Smooth muscle cell (in vitro differentiated cells): ENCODE data around the gene ALDH3A2. TPM values are rescaled to one million over a fixed set of nuclear protein-coding genes. Genes with fewer than 3 reads are reported as not detected.

ENCODE experiments used
- DNase-seq: peaks from one replicate; lab custom pipeline; 2025; ENCODE audit not compliant: unreplicated experiment; lab: John Stamatoyannopoulos, UW
- H2AFZ ChIP-seq: fragments of 200-600 bp; sonication (generic); 2 replicates; pipeline ENCODE4 v1.6.0; 2016; ENCODE audit warnings: antibody characterized with exemption, low read depth, mild to moderate bottlenecking
- H3F3A ChIP-seq: fragments of 200-600 bp; sonication (generic); 2 replicates; pipeline ENCODE4 v1.6.0; 2017; ENCODE audit warnings: antibody characterized with exemption, low read depth
- H3K27ac ChIP-seq: fragments of 200-600 bp; sonication (generic); 2 replicates; pipeline ENCODE4 v1.5.1; 2016; ENCODE audit warnings: low read depth, mild to moderate bottlenecking
- H3K27me3 ChIP-seq: fragments of 200-600 bp; sonication (generic); 2 replicates; pipeline ENCODE4 v1.6.1; 2016; ENCODE audit warnings: low read depth, mild to moderate bottlenecking
- H3K36me3 ChIP-seq: fragments of 200-600 bp; sonication (generic); 2 replicates; pipeline ENCODE4 v1.5.1; 2016; ENCODE audit warnings: low read depth
- H3K4me1 ChIP-seq: fragments of 200-600 bp; sonication (generic); 2 replicates; pipeline ENCODE4 v1.5.1; 2016; ENCODE audit warnings: low read depth
- H3K4me2 ChIP-seq: fragments of 200-600 bp; sonication (generic); 2 replicates; pipeline ENCODE4 v1.6.0; 2016; ENCODE audit warnings: mild to moderate bottlenecking
- H3K4me3 ChIP-seq: fragments of 200-600 bp; sonication (generic); 2 replicates; pipeline ENCODE4 v1.5.1; 2016; ENCODE audit warnings: mild to moderate bottlenecking
- H3K79me2 ChIP-seq: fragments of 200-600 bp; sonication (generic); 2 replicates; pipeline ENCODE4 v1.6.0; 2016; ENCODE audit warnings: low read depth, mild to moderate bottlenecking
- H3K9ac ChIP-seq: fragments of 200-600 bp; sonication (generic); 2 replicates; pipeline ENCODE4 v1.6.0; 2016; ENCODE audit warnings: low read depth
- H3K9me3 ChIP-seq: fragments of 200-600 bp; sonication (generic); replicated peaks from 2 replicates; pipeline ENCODE4 v1.5.1; 2016; ENCODE audit warnings: low read depth
- H4K20me1 ChIP-seq: fragments of 200-600 bp; sonication (generic); 2 replicates; pipeline ENCODE4 v1.6.0; 2016; ENCODE audit warnings: low read depth
- WGBS: methylation state at CpG from one replicate; pipeline ENCODE4 v1.1.7; 2016; ENCODE audit warnings: low lambda C conversion rate; 5-methylcytosine and 5-hydroxymethylcytosine counted together
- polyA plus RNA-seq: library from polyadenylated mRNA; unstranded; fragments of >200 nt; fragmentation: Nextera tagmentation; extraction: Ambion mirVana; gene quantifications from 2 replicates; pipeline ENCODE4 v1.2.1, GENCODE V29; 2016
- total RNA-seq: library from RNA; depleted of rRNA; stranded (reverse); fragments of >200 nt; gene quantifications from 2 replicates; pipeline ENCODE4 v1.2.3, GENCODE V29; 2014
- TF ChIP-seq, protein P1 (sequence below): fragments of 200-600 bp; sonication (generic); IDR thresholded peaks from 2 replicates; pipeline ENCODE4 v1.5.1; 2017; ENCODE audit warnings: borderline replicate concordance, mild to moderate bottlenecking, antibody characterized with exemption; ENCODE audit not compliant: insufficient read depth, poor library complexity, severe bottlenecking

The ALDH3A2 gene
- total and polyA plus RNA-seq, 2 experiments from 2014 or later: 13.5 to 26.9 TPM

DNA sequence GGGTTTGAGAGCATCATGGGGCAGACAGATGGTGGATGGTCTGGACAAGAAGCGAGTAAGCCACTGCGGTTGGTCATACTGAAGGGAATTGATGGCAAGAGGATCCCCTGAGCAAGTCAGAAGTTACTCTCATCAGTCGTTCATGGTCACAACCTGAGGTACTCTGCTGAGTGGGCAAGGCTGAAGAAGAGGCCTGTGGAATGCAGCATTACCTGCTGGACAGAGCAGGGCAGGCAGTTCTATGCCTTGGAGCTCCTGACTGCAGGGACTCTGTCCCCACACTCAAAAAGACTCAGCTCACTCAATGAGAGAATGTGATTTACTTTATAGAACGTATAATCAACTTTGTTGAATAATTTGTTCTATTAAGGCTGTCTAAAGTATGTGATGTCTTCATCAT is 28.3 kb downstream of the ALDH3A2 start:
- TF ChIP-seq, protein P1, sequence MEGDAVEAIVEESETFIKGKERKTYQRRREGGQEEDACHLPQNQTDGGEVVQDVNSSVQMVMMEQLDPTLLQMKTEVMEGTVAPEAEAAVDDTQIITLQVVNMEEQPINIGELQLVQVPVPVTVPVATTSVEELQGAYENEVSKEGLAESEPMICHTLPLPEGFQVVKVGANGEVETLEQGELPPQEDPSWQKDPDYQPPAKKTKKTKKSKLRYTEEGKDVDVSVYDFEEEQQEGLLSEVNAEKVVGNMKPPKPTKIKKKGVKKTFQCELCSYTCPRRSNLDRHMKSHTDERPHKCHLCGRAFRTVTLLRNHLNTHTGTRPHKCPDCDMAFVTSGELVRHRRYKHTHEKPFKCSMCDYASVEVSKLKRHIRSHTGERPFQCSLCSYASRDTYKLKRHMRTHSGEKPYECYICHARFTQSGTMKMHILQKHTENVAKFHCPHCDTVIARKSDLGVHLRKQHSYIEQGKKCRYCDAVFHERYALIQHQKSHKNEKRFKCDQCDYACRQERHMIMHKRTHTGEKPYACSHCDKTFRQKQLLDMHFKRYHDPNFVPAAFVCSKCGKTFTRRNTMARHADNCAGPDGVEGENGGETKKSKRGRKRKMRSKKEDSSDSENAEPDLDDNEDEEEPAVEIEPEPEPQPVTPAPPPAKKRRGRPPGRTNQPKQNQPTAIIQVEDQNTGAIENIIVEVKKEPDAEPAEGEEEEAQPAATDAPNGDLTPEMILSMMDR: no peak
- WGBS: 85% methylated on average over 4 of the region's 4 CpGs
- Histone ChIP-seq H2AFZ (no peak overlapping the region), H3K79me2 (no peaks in the 10 kb centered on the region), H3K9ac (no peak overlapping the region), H3K27ac (no peak overlapping the region), H3F3A (no peaks in the 10 kb centered on the region), H3K9me3 (no peaks in the 10 kb centered on the region), H3K27me3 (no peaks in the 10 kb centered on the region), H4K20me1 (no peaks in the 10 kb centered on the region), H3K4me2 (no peak overlapping the region), H3K4me3 (no peak overlapping the region), H3K4me1 (no peaks in the 10 kb centered on the region), H3K36me3 (no peaks in the 10 kb centered on the region)
- no peak for DNase-seq

DNA sequence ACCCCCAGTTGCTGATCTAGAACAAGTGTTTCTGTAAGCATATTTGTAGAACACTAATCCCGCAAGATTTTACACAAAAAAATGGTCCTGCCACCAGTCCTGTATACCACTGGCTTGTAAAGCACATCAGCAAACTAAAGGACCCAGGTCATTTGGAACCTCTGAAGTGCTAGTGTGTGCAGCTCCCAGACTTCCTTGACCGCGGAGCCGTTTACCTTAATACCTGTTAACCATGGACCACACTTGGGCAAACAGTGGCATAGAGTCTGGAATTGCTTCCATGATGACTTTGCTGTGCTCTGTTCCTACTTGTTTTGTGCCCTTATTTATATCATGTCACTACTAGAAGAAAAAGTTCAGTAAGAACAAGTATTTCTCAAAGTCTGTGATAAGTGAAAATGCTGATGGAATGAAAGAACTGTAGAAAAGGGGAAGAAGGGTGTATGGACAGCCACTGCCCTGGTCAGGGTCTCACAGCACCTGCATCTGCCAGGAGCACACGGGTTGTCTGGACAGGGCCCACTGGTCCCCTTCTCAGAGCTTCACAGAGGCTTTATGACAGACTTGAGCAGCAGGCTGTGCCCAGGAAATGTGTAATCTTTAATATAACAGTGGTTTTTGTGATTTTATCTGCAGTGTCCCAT is 29.3 kb downstream of the ALDH3A2 start:
- Histone ChIP-seq H3K27me3 (no peaks in the 10 kb centered on the region), H3F3A (no peaks in the 10 kb centered on the region), H2AFZ (no peak overlapping the region), H3K4me3 (no peak overlapping the region), H3K4me1 (no peaks in the 10 kb centered on the region), H4K20me1 (no peaks in the 10 kb centered on the region), H3K9ac (no peak overlapping the region), H3K9me3 (no peaks in the 10 kb centered on the region), H3K79me2 (no peaks in the 10 kb centered on the region), H3K4me2 (no peak overlapping the region), H3K27ac (no peak overlapping the region), H3K36me3 (no peaks in the 10 kb centered on the region)
- no peak for DNase-seq
- WGBS: 97% methylated on average over 5 of the region's 5 CpGs
- TF ChIP-seq, protein P1: no peak

DNA sequence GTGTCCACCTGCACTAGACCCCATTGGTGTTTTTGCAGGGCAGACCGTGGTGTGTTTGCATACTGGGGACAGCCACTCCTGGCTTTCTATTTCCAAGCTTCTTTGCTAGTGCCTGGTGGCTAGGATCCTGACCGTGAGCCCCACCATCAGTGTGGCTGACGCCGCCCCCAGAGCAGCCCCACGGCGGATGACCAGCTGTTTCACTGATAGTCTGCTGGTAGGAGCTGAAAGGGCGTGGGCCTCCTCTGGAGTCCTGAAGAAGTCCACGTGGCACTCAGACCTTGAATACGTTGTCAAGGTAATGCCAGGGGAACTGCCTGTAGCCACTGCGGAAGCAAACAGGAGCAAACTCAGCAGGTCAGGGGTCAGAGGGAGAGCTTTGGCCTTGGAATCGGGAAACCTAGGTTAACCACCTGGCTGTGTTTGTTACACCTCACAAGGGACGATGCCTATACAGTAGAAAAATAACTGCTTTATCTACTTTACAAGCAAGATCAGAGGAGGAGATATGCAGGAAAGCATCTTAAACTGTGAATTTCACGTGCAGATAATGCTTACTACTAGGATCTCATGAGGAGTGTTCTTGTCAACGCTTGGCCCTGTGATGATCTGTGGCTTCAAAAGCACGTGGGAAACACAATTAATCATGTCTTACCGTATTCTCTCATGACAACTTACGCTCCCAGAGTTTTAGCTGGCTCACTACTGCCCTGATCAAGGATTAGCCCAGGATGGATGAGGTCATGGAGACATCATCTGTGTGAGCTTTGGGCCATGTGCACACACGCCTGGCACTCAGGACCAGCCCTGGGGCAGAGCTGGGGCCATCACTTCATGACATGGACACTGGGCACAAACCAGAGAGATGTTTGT is 30.3 kb downstream of the ALDH3A2 start:
- WGBS: 90% methylated on average over 18 of the region's 18 CpGs
- no peak overlapping the region for H3K27ac ChIP-seq

More for the DNA sequence above, 30.3 kb downstream of the ALDH3A2 start:
- no peak overlapping the region for H3K4me2 ChIP-seq
- no peaks in the 10 kb centered on the region for H4K20me1 ChIP-seq
- H3K4me3 ChIP-seq: no peak overlapping the region
- H2AFZ ChIP-seq: no peak overlapping the region
- no peaks in the 10 kb centered on the region for H3K4me1 ChIP-seq
- TF ChIP-seq, protein P1: no peak
- no peaks in the 10 kb centered on the region for H3F3A ChIP-seq
- DNase-seq: no peak
- H3K27me3 ChIP-seq: no peaks in the 10 kb centered on the region
- H3K9ac ChIP-seq: no peak overlapping the region
- no peaks in the 10 kb centered on the region for H3K9me3 ChIP-seq
- no peaks in the 10 kb centered on the region for H3K36me3 ChIP-seq
- no peaks in the 10 kb centered on the region for H3K79me2 ChIP-seq
